Tibial artery (tissue), 4 donors: ENCODE measurements around the gene LARP4B.

ENCODE experiments used
- DNase-seq, 2 donors: peaks; one replicate each; pipeline ENCODE4 v3.0.0-alpha.2; 2019
- H3K27ac ChIP-seq, 2 donors: fragments of 200-600 bp; sonication (generic) in 1 of 2; 1 replicate in 1 of 2; 2 replicates in 1 of 2; pipeline ENCODE4 v1.5.1; 2018 to 2019; ENCODE audit warnings: mild to moderate bottlenecking in 1 of 2
- H3K27me3 ChIP-seq, 2 donors: fragments of 200-600 bp; sonication (generic) in 1 of 2; one replicate each; pipeline versions ENCODE4 v1.5.1 to v1.6.0; 2016 to 2019
- H3K36me3 ChIP-seq, 3 donors: fragments of 200-600 bp; sonication (generic) in 2 of 3; one replicate each; pipeline ENCODE4 v1.5.1; 2016 to 2019; ENCODE audit warnings: mild to moderate bottlenecking in 2 of 3
- H3K4me1 ChIP-seq, 4 donors: fragments of 200-600 bp; sonication (generic) in 2 of 4; 1 replicate in 3 of 4; 2 replicates in 1 of 4; pipeline ENCODE4 v1.5.1; 2016 to 2019
- H3K4me3 ChIP-seq, 2 donors: fragments of 200-600 bp; sonication (generic) in 1 of 2; 1 replicate in 1 of 2; 2 replicates in 1 of 2; pipeline ENCODE4 v1.5.1; 2018 to 2019; ENCODE audit warnings: mild to moderate bottlenecking in 2 of 2
- H3K9me3 ChIP-seq, 3 donors: fragments of 200-600 bp; sonication (generic) in 1 of 3; one replicate each; pipeline ENCODE4 v1.5.1; 2016 to 2019
- intact Hi-C: fragments of 100-400 bp; cut with DNase I; formaldehyde crosslinking; loops from one replicate; pipeline ENCODE4 v1.15.0; 2023; ENCODE audit warnings: low total_unique reads
- TF ChIP-seq, protein P1 (sequence below), 2 experiments: fragments of 200-600 bp in 1 of 2; fragments of 450-650 bp in 1 of 2; IDR thresholded peaks; one replicate each; pipeline ENCODE4 v1.5.1; 2017 to 2019; ENCODE audit warnings: antibody characterized with exemption in 2 of 2, mild to moderate bottlenecking in 1 of 2, moderate library complexity in 1 of 2

LARP4B gene

DNA sequence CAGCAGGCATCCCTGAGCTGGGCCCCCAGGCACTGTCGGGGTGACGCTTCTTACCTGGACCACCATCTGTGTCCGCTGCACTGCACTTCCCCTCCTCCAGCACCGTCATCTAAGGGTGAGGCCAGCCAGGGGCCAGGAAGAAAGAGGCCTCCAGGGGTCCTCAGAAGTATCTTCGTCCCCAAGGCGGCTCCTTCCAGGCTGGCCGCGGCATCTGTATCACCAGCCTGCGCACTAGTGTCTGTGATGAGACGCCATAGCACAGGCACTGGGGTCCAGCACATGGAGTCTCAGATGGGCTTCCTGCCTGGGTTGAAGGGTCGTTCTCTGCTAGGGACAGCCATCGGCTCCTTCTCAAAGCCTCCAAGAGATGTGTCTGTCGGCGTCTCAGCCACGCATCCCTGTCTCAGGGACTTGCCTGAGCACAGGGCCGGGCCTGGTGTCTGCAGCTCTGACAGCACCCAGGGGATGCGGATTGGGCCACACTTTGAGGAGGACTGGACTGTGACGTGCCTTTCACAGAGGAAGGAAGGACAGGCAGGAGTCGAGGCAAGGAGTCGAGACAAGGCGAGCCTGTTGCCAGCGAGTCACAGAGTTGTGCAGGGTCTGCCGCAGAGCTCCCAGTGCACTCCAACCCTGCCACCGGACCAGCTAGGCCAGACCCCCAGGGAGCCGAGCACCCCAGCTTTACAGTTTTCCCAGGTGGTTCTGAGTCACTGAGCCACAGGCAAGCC, 140.5 kb downstream of the LARP4B start:
- H3K27ac ChIP-seq = no peak overlapping the region
- peak in 1 of 2 donors; percentile 55 for DNase-seq
- intact Hi-C loops = no loop called here

DNA sequence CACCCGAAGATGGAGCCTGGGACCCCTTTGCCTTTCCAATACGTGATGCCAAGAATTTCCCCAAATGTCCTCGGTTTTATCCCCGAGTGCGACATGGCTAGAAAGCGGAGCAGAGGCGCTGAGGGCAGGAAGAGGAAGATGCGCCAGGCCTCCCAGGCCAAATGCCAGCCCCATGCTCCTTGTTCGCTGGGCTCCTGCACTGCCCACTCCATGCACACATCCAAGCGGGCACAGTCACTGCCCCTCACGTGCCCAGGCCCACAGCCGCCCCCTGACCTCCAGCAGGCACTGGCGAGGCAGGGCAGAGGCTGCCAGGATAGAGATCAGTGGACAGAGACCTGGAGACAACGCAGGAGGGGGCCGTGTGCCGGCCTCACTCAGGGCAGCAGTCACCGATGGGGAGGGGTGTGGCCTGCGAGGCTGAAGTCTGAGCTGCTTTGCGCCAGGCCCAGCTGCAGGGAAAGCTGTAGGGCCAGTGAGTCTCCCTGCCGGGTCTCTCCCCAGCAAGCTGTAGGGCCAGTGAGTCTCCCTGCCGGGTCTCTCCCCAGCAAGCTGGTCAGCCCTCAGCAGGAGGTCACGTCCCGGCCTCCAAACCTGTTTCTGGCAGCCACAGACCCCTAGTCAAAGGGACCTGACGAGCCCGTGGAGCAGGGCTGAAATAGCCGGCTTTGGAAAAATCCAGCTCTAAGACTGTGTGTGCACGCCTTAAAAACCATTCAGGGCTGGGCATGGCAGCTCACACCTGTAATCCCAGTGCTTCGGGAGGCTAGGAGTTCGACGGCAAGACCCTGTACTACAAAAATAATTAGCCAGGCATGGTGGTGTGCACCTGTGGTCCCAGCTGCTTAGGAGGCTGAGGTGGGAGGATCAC, 141.4 kb downstream of the LARP4B start:
- no peaks in the 10 kb centered on the region for H3K9me3 ChIP-seq
- TF ChIP-seq, protein P1, sequence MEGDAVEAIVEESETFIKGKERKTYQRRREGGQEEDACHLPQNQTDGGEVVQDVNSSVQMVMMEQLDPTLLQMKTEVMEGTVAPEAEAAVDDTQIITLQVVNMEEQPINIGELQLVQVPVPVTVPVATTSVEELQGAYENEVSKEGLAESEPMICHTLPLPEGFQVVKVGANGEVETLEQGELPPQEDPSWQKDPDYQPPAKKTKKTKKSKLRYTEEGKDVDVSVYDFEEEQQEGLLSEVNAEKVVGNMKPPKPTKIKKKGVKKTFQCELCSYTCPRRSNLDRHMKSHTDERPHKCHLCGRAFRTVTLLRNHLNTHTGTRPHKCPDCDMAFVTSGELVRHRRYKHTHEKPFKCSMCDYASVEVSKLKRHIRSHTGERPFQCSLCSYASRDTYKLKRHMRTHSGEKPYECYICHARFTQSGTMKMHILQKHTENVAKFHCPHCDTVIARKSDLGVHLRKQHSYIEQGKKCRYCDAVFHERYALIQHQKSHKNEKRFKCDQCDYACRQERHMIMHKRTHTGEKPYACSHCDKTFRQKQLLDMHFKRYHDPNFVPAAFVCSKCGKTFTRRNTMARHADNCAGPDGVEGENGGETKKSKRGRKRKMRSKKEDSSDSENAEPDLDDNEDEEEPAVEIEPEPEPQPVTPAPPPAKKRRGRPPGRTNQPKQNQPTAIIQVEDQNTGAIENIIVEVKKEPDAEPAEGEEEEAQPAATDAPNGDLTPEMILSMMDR (IDR thresholded peaks at IDR 0.05) = no peak
- no peak overlapping the region for H3K4me3 ChIP-seq
- peaks cover 0 to 19% (median 7%) of the 10 kb centered on the region in 4 donors for H3K4me1 ChIP-seq
- intact Hi-C loops = loop anchor here (5.0 kb wide), 2 partner anchors 98 to 278 kb away; no protein-coding TSS in a partner anchor
- no peaks in the 10 kb centered on the region for H3K27me3 ChIP-seq
- H3K36me3 ChIP-seq = no peaks in the 10 kb centered on the region
- no peak overlapping the region for H3K27ac ChIP-seq
- peak in 1 of 2 donors; percentile 46 for DNase-seq

More for the DNA sequence above, 140.5 kb downstream of the LARP4B start:
- Histone ChIP-seq H3K4me1 (peaks cover 0 to 17% (median 5%) of the 10 kb centered on the region in 4 donors), H3K27me3 (no peaks in the 10 kb centered on the region), H3K36me3 (no peaks in the 10 kb centered on the region), H3K4me3 (no peak overlapping the region), H3K9me3 (no peaks in the 10 kb centered on the region)
- TF ChIP-seq, protein P1 (IDR thresholded peaks at IDR 0.05) = no peak

DNA sequence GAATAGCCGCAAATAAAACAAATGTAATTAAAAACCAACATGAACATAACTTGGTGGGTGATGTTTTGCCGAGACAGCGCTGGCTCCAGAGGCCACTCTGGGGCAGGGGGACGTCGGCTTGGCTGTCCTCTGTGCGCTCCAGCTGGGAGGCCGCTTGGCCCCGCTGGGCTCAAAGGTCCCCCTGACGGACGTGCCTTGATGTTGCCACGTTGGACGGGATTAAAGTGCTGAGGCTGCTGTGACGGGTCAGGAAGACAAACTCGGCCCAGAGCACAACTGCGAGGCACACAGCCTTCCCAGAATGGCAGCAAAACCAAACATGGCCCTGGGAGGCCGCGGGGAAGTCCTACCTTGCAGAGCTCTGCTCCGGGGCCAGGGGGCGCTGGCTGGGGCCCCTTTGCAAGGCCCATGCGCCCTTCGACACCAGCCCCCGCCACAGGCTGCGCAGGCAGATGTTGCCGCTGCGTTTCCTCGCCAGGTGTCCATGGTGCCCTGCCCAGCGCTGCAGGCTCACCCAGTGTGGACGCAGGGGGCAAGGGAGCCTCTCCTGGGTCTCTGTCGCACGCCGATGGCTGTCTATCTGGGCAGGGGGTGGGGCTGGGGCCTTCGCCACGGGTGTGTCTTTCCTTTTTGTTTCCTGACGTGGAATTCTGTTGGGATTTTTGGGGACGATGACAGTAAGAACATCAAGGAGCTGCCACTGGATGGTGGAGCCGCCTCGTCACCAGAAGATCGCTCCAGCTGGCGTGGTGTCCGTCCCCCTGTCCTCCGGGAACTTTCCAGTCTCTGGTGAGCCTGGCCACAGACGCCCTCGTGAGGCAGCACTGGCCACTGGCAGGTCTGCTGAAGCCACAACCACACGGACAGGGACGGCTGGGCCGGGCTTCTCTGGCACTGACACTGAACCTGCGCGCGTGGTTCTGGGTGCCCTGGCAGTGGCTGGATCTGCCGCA, 142.4 kb downstream of the LARP4B start:
- Histone ChIP-seq H3K27ac (no peak overlapping the region), H3K9me3 (no peaks in the 10 kb centered on the region)
- intact Hi-C loops = loop anchor here (5.0 kb wide), 2 partner anchors 97 to 277 kb away; no protein-coding TSS in a partner anchor

DNA sequence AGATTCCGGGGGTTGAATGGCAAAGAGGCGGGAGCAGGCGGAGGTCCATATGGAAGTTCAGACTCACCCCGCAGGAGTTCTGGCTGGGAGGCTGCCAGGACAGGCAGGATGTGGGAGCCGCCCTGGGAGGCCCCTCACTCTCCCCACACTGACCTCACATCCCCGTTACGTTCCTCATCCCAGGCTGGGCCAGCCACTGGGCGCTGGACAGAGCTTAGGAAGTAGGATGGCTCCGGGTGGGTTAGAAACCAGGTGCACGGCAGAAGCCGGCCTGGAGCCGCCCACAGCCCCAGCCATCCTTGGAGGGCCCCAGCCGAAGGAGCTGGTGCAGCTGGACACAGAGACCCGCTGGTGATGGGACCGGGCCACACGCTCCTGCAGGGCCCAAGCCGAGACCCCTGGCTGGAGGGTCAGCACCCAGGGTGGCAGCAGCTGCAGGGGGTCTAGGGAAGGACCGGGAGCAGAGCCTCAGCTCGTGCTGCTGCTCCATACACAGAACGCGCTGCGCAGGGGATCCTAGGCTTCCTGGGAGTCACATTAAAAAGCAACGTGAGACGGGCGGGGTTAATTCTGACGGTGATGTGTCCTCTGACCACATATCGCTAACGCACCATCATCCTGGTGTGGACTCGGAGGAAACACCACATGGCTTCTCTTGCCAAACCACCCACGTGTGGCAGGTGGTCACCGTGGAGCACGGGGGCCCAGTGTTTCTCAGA, 143.4 kb downstream of the LARP4B start:
- Histone ChIP-seq H3K27ac (no peak overlapping the region), H3K4me3 (no peak overlapping the region), H3K4me1 (peaks cover 0 to 28% (median 17%) of the 10 kb centered on the region in 4 donors), H3K36me3 (no peaks in the 10 kb centered on the region), H3K9me3 (no peaks in the 10 kb centered on the region), H3K27me3 (no peaks in the 10 kb centered on the region)
- TF ChIP-seq, protein P1 (IDR thresholded peaks at IDR 0.05) = no peak
- intact Hi-C loops = loop anchor here (5.0 kb wide), 2 partner anchors 96 to 276 kb away; no protein-coding TSS in a partner anchor
- DNase-seq = peak in 1 of 2 donors; percentile 43

More for the DNA sequence above, 142.4 kb downstream of the LARP4B start:
- peak; percentile 66 to 81 for DNase-seq
- TF ChIP-seq, protein P1 (IDR thresholded peaks at IDR 0.05) = peak; percentile 69 to 72
- Histone ChIP-seq H3K27me3 (no peaks in the 10 kb centered on the region), H3K4me3 (peak overlapping the region; percentile 34 to 47), H3K36me3 (no peaks in the 10 kb centered on the region), H3K4me1 (peaks cover 0 to 28% (median 15%) of the 10 kb centered on the region in 4 donors)
